ENCODE results near the gene PSMB9.

GRCh38 chr6:32842690-32843089 lies 11.3 kb upstream of the PSMB9 start:
- no peak for TF ChIP-seq EP300 (conservative IDR thresholded peaks at IDR 0.05; ENCODE audit: poor library complexity, severe bottlenecking)
- TF ChIP-seq CTCF (IDR thresholded peaks at IDR 0.05; ENCODE audit: poor library complexity, severe bottlenecking): no peak
- TF ChIP-seq POLR2AphosphoS5 (IDR thresholded peaks at IDR 0.05): no peak
- no peak for TF ChIP-seq EZH2 (IDR thresholded peaks at IDR 0.05; ENCODE audit: borderline replicate concordance, insufficient read depth, low read length, poor library complexity, severe bottlenecking)
- TF ChIP-seq SMC3 (conservative IDR thresholded peaks at IDR 0.05; ENCODE audit: poor library complexity): no peak

All from neural cell (in vitro differentiated cells).